H9 (cell line): ENCODE results near the gene HOXC10. TPM values are rescaled to one million over a fixed set of nuclear protein-coding genes. Genes with fewer than 3 reads are reported as not detected.

Experiments used
- DNase-seq: peaks from one replicate; pipeline ENCODE4 v3.0.0-alpha.2; 2017
- H2AFZ ChIP-seq: one replicate; pipeline ENCODE4 v1.6.1; 2013; ENCODE audit warnings: mild to moderate bottlenecking, low read length, control low read depth, moderate library complexity
- H2AK5ac ChIP-seq: 2 replicates; pipeline ENCODE4 v1.6.1; 2013; ENCODE audit warnings: low read length, control low read depth, mixed read lengths; ENCODE audit not compliant: insufficient read length
- H2BK120ac ChIP-seq: one replicate; pipeline ENCODE4 v1.6.1; 2013; ENCODE audit warnings: low read depth, mild to moderate bottlenecking, low read length, control low read depth, inconsistent platforms; ENCODE audit not compliant: poor library complexity, severe bottlenecking
- H2BK12ac ChIP-seq: 2 replicates; pipeline ENCODE4 v1.6.1; 2013; ENCODE audit warnings: low read length, control low read depth, mixed read lengths, low read depth; ENCODE audit not compliant: insufficient read length
- H2BK15ac ChIP-seq: 2 replicates; pipeline ENCODE4 v1.6.1; 2013; ENCODE audit warnings: low read depth, low read length, control low read depth
- H2BK20ac ChIP-seq: one replicate; pipeline ENCODE4 v1.6.1; 2013; ENCODE audit warnings: low read depth, mild to moderate bottlenecking, low read length, control low read depth, inconsistent platforms; ENCODE audit not compliant: poor library complexity, severe bottlenecking
- H2BK5ac ChIP-seq: 2 replicates; pipeline ENCODE4 v1.6.1; 2013; ENCODE audit warnings: low read length, control low read depth, mixed read lengths; ENCODE audit not compliant: insufficient read length
- H3K14ac ChIP-seq: 2 replicates; pipeline ENCODE4 v1.6.1; 2013; ENCODE audit warnings: low read length, control low read depth; ENCODE audit not compliant: insufficient read depth
- H3K18ac ChIP-seq: 2 replicates; pipeline ENCODE4 v1.6.1; 2013; ENCODE audit warnings: low read depth, mild to moderate bottlenecking, mixed read lengths, low read length, control low read depth; ENCODE audit not compliant: insufficient read length
- H3K23ac ChIP-seq: 2 replicates; pipeline ENCODE4 v1.6.1; 2013; ENCODE audit warnings: low read length, control low read depth, mixed read lengths, low read depth; ENCODE audit not compliant: insufficient read length
- H3K23me2 ChIP-seq: 2 replicates; pipeline ENCODE4 v1.6.1; 2013; ENCODE audit warnings: low read depth, mild to moderate bottlenecking, mixed read lengths, low read length, control low read depth; ENCODE audit not compliant: insufficient read length, poor library complexity, severe bottlenecking
- H3K27ac ChIP-seq: 2 replicates; pipeline ENCODE4 v1.5.1; 2013; ENCODE audit warnings: low read length, control low read depth, mixed read lengths, low read depth; ENCODE audit not compliant: insufficient read length
- H3K27me3 ChIP-seq: 2 replicates; pipeline ENCODE4 v1.6.1; 2013; ENCODE audit warnings: low read length, control low read depth, inconsistent platforms; ENCODE audit not compliant: insufficient read depth
- H3K4ac ChIP-seq: 2 replicates; pipeline ENCODE4 v1.6.1; 2013; ENCODE audit warnings: low read depth, mild to moderate bottlenecking, control low read depth, inconsistent platforms, low read length, moderate library complexity
- H3K4me1 ChIP-seq: 2 replicates; pipeline ENCODE4 v1.6.1; 2013; ENCODE audit warnings: low read length, control low read depth, inconsistent platforms; ENCODE audit not compliant: insufficient read depth
- H3K4me2 ChIP-seq: 2 replicates; pipeline ENCODE4 v1.6.1; 2013; ENCODE audit warnings: low read length, control low read depth, mixed read lengths; ENCODE audit not compliant: insufficient read length, insufficient read depth
- H3K56ac ChIP-seq: 2 replicates; pipeline ENCODE4 v1.6.1; 2013; ENCODE audit warnings: low read depth, mild to moderate bottlenecking, mixed read lengths, low read length, control low read depth; ENCODE audit not compliant: insufficient read length
- H3K79me1 ChIP-seq: 2 replicates; pipeline ENCODE4 v1.6.1; 2013; ENCODE audit warnings: low read depth, mild to moderate bottlenecking, moderate library complexity, low read length, control low read depth, inconsistent platforms; ENCODE audit not compliant: insufficient read depth, poor library complexity, severe bottlenecking
- H3K79me2 ChIP-seq: 2 replicates; pipeline ENCODE4 v1.6.1; 2013; ENCODE audit warnings: low read length, control low read depth, inconsistent platforms; ENCODE audit not compliant: insufficient read depth
- H3K9ac ChIP-seq: 2 replicates; pipeline ENCODE4 v1.6.1; 2013; ENCODE audit warnings: low read length, control low read depth, mixed read lengths; ENCODE audit not compliant: insufficient read length; ENCODE audit errors: extremely low read depth
- H3K9me3 ChIP-seq: one replicate; pipeline ENCODE4 v1.6.1; 2013; ENCODE audit warnings: low read depth, low read length, inconsistent platforms; ENCODE audit not compliant: control insufficient read depth
- H3T11ph ChIP-seq: one replicate; pipeline ENCODE4 v1.6.1; 2013; ENCODE audit warnings: mild to moderate bottlenecking, low read length, control low read depth, inconsistent platforms
- H4K20me1 ChIP-seq: one replicate; pipeline ENCODE4 v1.6.1; 2013; ENCODE audit not compliant: control insufficient read depth, insufficient read length, insufficient read depth
- H4K5ac ChIP-seq: 2 replicates; pipeline ENCODE4 v1.6.1; 2013; ENCODE audit warnings: low read depth, mild to moderate bottlenecking, mixed read lengths, low read length, control low read depth; ENCODE audit not compliant: insufficient read length
- H4K8ac ChIP-seq: replicated peaks from 2 replicates; pipeline ENCODE4 v1.6.1; 2013; ENCODE audit warnings: low read length, control low read depth, mixed read lengths, low read depth; ENCODE audit not compliant: insufficient read length
- H4K91ac ChIP-seq: 2 replicates; pipeline ENCODE4 v1.6.1; 2013; ENCODE audit warnings: low read depth, mild to moderate bottlenecking, moderate library complexity, mixed read lengths, low read length, control low read depth; ENCODE audit not compliant: insufficient read length
- H3K27ac Mint-ChIP-seq, 3 experiments: 2 replicates in 2 of 3; 3 replicates in 1 of 3; pipeline ENCODE4 v1.8.0; 2020 to 2021; ENCODE audit warnings: mixed read lengths in 3 of 3, mild to moderate bottlenecking in 1 of 3, moderate library complexity in 1 of 3
- H3K27me3 Mint-ChIP-seq: 2 replicates; pipeline ENCODE4 v1.8.0; 2021; ENCODE audit warnings: low read depth, mild to moderate bottlenecking, moderate library complexity, mixed read lengths
- H3K36me3 Mint-ChIP-seq, 3 experiments: 2 replicates in 2 of 3; 3 replicates in 1 of 3; pipeline ENCODE4 v1.8.0; 2020 to 2021; ENCODE audit warnings: low read depth in 3 of 3, mixed read lengths in 3 of 3; ENCODE audit not compliant: insufficient read depth in 1 of 3
- H3K4me1 Mint-ChIP-seq, 2 experiments: 2 replicates each; pipeline ENCODE4 v1.8.0; 2020; ENCODE audit warnings: mixed read lengths in 2 of 2
- H3K4me3 Mint-ChIP-seq, 2 experiments: 2 replicates in 1 of 2; 3 replicates in 1 of 2; pipeline ENCODE4 v1.8.0; 2020 to 2021; ENCODE audit warnings: mild to moderate bottlenecking in 2 of 2, mixed read lengths in 2 of 2, moderate library complexity in 1 of 2
- H3K9me3 Mint-ChIP-seq, 2 experiments: 2 replicates in 1 of 2; 3 replicates in 1 of 2; pipeline ENCODE4 v1.8.0; 2020; ENCODE audit warnings: mild to moderate bottlenecking in 2 of 2, mixed read lengths in 2 of 2, moderate library complexity in 1 of 2
- CTCF ChIP-seq: fragments of 200-600 bp; sonication (generic); conservative IDR thresholded peaks from 3 replicates; pipeline ENCODE4 v1.8.0; 2021; ENCODE audit warnings: antibody characterized with exemption, mild to moderate bottlenecking
- WGBS: extraction: QIAGEN DNeasy Blood & Tissue Kit; methylation state at CpG from one replicate; pipeline ENCODE4 v1.1.7; 2013; ENCODE audit warnings: missing lambda C conversion rate, low lambda C conversion rate, mixed read lengths; ENCODE audit not compliant: insufficient read length; ENCODE audit errors: extremely low coverage; 5-methylcytosine and 5-hydroxymethylcytosine counted together
- total RNA-seq: library from RNA; stranded (reverse); gene quantifications from 2 replicates; pipeline ENCODE4 v1.2.1, GENCODE V29; 2021

Gene HOXC10
- total RNA-seq, 1 experiment from 2014 or later, result not detected

GRCh38 chr12:53994009-53994263, 9.0 kb downstream of the HOXC10 start:
- peak overlapping the region in 1 of 2 experiments; percentile 40; a peak in 1 of 5 replicates for H3K4me3 Mint-ChIP-seq
- Histone ChIP-seq H3K4me1 (no peaks in the 10 kb centered on the region), H2BK20ac (no peak overlapping the region), H3K4ac (no peak overlapping the region), H2AK5ac (no peak overlapping the region), H4K91ac (no peak overlapping the region), H3K79me1 (no peaks in the 10 kb centered on the region), H2BK120ac (no peak overlapping the region), H2BK5ac (no peak overlapping the region), H4K5ac (no peak overlapping the region), H3K23ac (no peak overlapping the region), H3K79me2 (no peaks in the 10 kb centered on the region), H4K20me1 (no peaks in the 10 kb centered on the region), H2BK12ac (no peak overlapping the region), H4K8ac (no peak overlapping the region), H3K27me3 (peaks cover 99% of the 10 kb centered on the region), H2BK15ac (0 out of 2 replicates have a peak overlapping the region, but pooled peaks have one; percentile 83), H3K9ac (no peak overlapping the region), H3T11ph (no peak overlapping the region), H3K9me3 (no peaks in the 10 kb centered on the region), H2AFZ (no peak overlapping the region), H3K4me2 (no peak overlapping the region), H3K14ac (no peak overlapping the region), H3K23me2 (no peaks in the 10 kb centered on the region), H3K18ac (no peak overlapping the region), H3K27ac (no peak overlapping the region), H3K56ac (no peak overlapping the region)
- H3K9me3 Mint-ChIP-seq, result peaks cover 0 to 3% of the 10 kb centered on the region in 2 experiments; a peak in 2 of 5 replicates
- peaks cover 100% of the 10 kb centered on the region for H3K27me3 Mint-ChIP-seq
- H3K36me3 Mint-ChIP-seq, result no peaks in the 10 kb centered on the region
- no peak for TF ChIP-seq CTCF
- peaks cover 7 to 31% of the 10 kb centered on the region in 2 experiments for H3K4me1 Mint-ChIP-seq
- WGBS, result no CpG with 5 or more reads among the region's 19 CpGs
- no peak overlapping the region for H3K27ac Mint-ChIP-seq
- no peak for DNase-seq
